Endothelial cell of umbilical vein (primary cell): Measurements from ENCODE around the gene EPN3.

Experiments
- EZH2 ChIP-seq: IDR thresholded peaks from 2 replicates; pipeline ENCODE4 v1.6.1; 2012; ENCODE audit warnings: borderline replicate concordance, low read depth, mild to moderate bottlenecking, moderate library complexity, low read length, inconsistent platforms; ENCODE audit not compliant: severe bottlenecking
- FOS ChIP-seq: IDR thresholded peaks from 2 replicates; pipeline ENCODE4 v1.6.1; 2011; ENCODE audit warnings: mild to moderate bottlenecking, low read length, moderate library complexity, borderline replicate concordance; ENCODE audit not compliant: insufficient read depth
- GATA2 ChIP-seq: IDR thresholded peaks from 2 replicates; pipeline ENCODE4 v1.7.0; 2011; ENCODE audit warnings: low read depth, mild to moderate bottlenecking, moderate library complexity, mixed read lengths, low read length; ENCODE audit not compliant: insufficient read length, insufficient read depth
- JUN ChIP-seq: IDR thresholded peaks from 2 replicates; pipeline ENCODE4 v1.6.1; 2011; ENCODE audit warnings: borderline replicate concordance, low read depth; ENCODE audit not compliant: insufficient read length, insufficient read depth
- MYC ChIP-seq: IDR thresholded peaks from one replicate; pipeline ENCODE4 v1.6.1; 2011; ENCODE audit warnings: mild to moderate bottlenecking, low read depth, low read length
- POLR2A ChIP-seq: IDR thresholded peaks from 2 replicates; pipeline ENCODE4 v1.6.1; 2012; ENCODE audit warnings: low read depth, mild to moderate bottlenecking, control low read depth, low read length
- POLR2AphosphoS5 ChIP-seq: IDR thresholded peaks from 2 replicates; pipeline ENCODE4 v1.6.1; 2012; ENCODE audit warnings: low read depth, mild to moderate bottlenecking, control low read depth, low read length, moderate library complexity; ENCODE audit not compliant: insufficient read depth
- TF ChIP-seq, protein P1 (sequence below), 2 donors: IDR thresholded peaks; 1 replicate in 1 of 2; 2 replicates in 1 of 2; pipeline ENCODE4 v1.5.1; 2011; ENCODE audit warnings: low read length in 2 of 2, mild to moderate bottlenecking in 2 of 2, moderate library complexity in 2 of 2, control low read depth in 1 of 2, inconsistent platforms in 1 of 2, low read depth in 1 of 2; ENCODE audit not compliant: insufficient read depth in 1 of 2; ENCODE audit errors: extremely low read depth in 1 of 2

DNA sequence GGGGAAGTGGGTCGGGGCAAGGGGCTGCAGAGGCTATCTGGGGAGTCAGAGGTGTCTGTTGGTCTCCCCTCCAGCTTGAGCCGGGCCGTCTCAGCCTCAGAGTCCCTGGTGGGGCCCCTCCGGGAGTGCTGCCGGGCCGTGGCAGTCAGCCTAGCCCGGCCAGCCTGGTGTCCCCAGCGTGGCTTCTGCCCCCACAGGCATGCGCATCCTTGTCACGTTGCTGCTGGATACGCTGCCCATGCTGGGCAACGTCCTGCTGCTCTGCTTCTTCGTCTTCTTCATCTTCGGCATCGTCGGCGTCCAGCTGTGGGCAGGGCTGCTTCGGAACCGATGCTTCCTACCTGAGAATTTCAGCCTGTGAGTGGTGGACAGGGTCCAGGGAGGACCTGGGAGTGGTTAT is 39.1 kb downstream of the EPN3 start:
- no peak for TF ChIP-seq POLR2A
- TF ChIP-seq, protein P1, sequence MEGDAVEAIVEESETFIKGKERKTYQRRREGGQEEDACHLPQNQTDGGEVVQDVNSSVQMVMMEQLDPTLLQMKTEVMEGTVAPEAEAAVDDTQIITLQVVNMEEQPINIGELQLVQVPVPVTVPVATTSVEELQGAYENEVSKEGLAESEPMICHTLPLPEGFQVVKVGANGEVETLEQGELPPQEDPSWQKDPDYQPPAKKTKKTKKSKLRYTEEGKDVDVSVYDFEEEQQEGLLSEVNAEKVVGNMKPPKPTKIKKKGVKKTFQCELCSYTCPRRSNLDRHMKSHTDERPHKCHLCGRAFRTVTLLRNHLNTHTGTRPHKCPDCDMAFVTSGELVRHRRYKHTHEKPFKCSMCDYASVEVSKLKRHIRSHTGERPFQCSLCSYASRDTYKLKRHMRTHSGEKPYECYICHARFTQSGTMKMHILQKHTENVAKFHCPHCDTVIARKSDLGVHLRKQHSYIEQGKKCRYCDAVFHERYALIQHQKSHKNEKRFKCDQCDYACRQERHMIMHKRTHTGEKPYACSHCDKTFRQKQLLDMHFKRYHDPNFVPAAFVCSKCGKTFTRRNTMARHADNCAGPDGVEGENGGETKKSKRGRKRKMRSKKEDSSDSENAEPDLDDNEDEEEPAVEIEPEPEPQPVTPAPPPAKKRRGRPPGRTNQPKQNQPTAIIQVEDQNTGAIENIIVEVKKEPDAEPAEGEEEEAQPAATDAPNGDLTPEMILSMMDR (IDR thresholded peaks at IDR 0.05; ENCODE audit: extremely low read depth in 1 of 2, insufficient read depth in 1 of 2, low read depth in 1 of 2, low read length in 2 of 2): no peak
- no peak for TF ChIP-seq POLR2AphosphoS5
- no peak for TF ChIP-seq MYC
- no peak for TF ChIP-seq GATA2
- no peak for TF ChIP-seq EZH2
- no peak for TF ChIP-seq JUN
- no peak for TF ChIP-seq FOS
